NK-92 (cell line): ENCODE measurements around the gene TMPRSS9.

Experiments
- DNase-seq: peaks from one replicate; lab custom pipeline; 2025; ENCODE audit not compliant: unreplicated experiment; lab: John Stamatoyannopoulos, UW

The TMPRSS9 gene

DNA sequence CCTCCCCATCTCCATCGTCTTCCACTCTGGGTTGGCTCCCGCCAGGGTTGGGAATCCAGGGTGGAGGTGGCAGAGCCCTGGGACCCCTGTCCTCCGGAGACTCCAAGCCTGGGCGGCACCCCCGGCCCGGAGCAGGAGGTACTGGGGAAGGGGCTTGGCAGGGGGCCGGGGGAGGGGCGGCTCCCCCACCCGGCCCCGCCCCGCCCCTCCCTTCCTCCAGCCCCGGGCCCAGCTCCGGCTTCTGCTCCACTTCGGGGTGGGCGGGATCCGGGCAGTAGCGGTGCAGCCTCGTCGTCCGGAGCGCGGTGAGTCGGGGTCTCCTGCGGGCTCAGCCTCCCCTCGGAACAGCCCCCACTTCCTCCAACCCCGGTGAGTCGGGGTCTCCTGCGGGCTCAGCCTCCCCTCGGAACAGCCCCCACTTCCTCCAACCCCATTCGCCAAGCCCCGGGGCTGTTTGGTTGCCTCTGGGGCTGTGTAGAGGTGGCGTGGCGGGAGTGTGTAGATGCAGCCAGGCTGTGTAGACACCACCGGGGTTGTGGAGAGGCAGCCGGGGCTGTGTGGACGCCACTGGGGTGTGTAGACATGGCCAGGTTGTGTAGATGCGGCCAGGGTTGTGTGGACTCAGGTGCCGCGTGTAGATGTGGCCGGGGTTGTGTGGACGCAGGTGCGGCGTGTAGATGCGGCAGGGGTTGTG, at the start of gene TMPRSS9:
Gene TMPRSS9 (plus strand): TSS at position 274 of the 694 bp plus-strand sequence. CDS start 29,521 bp downstream, outside the sequence.
- DNase-seq = no peak

DNA sequence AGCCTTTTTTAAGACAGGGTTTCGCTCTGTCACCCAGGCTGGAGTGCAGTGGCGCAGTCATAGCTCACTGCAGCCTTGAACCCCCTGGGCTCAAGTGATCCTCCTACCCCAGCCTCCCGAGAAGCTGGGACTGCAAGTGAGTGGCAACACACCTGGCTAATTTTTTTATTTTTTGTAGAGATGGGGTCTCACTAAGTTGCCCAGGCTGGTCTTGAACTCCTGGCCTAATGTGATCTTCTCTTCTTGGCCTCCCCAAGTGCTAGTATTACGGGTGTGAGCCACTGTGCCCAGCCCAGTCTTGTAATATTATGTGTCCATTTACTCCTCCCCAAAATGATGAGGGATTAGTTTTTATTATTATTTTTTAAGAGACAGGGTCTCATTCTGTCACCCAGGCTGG, 49.0 kb upstream of the TMPRSS9 start:
- no peak for DNase-seq

DNA sequence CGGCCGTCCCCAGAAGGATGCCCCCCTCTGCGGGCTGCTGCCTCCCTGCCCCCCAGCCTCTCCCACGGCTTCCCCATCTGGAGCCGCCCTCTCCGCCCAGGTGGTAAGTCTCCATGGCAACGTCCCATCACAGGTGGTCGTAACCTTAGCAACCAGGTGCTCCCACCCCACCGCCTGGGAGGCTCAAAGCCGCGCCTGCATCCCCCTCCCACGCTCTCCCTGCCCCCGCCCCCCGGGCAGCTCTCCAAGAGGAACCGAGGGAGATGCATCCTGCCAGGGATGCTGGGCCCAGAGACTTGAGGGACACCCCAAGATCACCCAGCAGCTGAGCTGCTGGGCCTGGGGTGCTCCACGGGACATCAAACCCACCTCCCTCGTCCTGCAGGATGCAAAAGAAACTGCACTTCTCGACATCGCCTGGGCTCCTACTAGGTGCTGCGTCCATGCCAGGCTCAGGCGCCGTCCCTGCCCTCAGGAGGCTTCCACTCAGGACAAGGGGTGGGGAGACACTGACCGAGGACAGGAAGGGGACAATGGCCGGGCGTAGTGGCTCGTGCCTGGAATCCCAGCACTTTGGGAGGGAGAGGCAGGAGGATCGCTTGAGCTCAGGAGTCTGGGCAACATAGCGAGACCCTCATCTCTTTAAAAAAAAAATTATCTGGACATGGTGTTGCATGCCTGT, 47.1 kb upstream of the TMPRSS9 start:
- DNase-seq = no peak

DNA sequence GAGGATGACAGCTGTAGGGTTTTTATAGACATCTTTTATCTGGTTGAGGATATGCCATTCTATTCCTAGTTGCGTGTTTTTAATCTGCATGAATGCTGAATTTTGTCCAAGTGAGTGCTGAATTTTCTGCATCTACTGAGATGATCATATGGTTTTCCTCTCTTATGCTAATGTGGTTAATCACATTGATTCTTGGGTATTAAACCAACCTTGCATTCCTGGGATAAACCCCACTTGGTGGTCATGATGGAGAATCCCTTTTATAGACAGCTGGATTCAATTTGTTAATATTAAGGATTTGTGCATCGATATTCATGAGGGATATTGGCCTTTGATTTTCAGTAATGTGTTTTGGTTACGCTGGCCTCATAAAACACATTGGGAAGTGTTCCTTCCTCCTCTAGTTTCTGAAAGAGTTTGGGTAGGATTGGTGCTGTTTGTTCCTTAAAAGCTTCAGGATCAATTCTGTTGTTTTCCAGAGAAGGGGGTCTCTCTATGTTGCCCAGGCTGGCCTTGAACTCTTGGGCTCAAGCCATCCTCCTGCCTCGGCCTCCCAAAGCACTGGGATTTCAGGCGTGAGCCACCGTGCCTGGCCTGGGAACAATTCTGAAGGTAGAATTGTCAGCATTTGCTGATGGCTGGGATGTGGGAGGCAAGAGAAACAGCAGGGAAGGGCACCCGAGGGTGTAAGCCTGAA, 44.8 kb upstream of the TMPRSS9 start:
- no peak for DNase-seq

DNA sequence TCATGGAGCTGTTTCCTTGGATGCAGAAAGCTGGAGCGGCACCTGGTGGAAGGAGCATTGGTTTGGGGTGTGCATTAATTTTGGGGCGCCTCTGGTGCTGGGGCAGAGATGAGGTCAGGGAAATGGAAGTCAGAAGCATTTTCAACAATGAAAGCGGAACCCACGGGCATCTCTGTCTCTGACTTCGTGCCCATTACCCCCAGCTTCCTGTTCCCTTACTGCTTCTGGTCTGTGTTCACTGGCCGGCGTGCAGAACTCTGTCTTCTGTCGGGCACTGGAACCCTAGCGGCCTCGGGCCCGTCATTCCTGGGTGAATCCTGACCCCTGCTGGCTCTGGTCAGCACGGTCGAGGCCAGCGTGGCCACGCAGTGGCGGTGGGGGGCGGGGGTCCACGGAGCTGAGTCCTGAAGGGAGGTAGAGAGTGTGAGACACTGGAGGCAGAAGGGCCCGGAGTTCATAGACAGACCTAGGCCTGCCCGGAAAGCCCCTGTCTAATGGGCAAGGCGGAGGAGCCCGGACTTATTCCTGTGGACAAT, 44.2 kb upstream of the TMPRSS9 start:
- DNase-seq = no peak

DNA sequence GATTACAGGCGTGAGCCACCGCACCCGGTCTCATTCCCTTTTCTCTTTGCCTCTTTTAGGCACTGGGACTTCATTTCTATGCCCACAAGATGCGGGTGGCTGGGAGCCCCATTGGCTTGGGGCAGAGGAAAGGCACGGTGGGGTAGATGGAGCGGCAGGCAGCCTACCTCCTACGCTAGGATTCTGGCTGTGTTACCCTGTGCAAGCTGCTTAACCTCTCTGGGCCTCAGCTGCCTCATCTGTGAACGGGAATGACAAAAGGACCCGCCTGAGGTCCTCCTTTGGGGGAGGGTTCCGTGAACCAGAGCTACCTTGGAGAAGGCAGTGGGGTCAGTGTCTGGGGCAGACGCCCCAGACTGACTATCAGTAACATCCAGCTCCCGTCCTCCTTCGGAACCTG, 42.8 kb upstream of the TMPRSS9 start:
- DNase-seq = no peak

DNA sequence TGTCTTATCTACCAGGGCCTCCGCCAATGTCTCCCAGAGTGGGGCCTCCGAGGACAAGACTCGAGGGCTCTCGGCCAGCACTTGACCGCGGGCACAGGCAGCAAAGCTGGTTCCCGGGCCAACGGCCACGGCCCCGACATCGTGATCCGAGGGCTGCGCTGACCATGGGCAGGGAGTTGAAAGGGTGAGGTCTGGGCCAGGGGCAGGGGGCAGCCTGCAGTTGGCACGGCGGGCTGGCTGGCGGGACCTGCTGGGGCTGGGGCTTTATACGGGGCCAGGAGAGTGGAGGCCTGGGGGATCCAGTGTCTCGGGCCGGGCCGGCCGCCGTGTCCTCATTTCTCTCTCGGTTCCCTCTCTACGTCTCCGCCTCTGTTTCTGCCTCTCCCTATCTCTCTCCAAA, 42.3 kb upstream of the TMPRSS9 start:
- DNase-seq = no peak

DNA sequence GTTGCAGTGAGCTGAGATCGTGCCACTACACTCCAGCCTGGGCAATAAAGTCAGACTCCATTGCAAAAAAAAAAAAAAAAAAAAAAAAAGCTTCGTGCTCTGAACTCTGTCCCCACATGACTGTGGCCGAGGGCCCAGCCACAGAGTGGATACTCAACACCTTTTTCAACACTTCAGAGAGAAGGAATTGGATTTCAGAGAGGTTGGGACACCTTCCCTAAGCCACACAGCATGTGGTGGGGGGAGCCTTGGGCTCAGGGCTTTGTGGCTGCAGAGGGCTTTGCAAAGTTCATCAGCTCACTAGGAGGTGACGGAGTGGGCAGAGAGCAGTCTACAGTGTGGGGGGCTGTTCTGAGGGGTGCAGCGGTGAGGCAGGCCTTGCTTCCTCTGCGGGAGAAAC, 41.1 kb upstream of the TMPRSS9 start:
- no peak for DNase-seq

DNA sequence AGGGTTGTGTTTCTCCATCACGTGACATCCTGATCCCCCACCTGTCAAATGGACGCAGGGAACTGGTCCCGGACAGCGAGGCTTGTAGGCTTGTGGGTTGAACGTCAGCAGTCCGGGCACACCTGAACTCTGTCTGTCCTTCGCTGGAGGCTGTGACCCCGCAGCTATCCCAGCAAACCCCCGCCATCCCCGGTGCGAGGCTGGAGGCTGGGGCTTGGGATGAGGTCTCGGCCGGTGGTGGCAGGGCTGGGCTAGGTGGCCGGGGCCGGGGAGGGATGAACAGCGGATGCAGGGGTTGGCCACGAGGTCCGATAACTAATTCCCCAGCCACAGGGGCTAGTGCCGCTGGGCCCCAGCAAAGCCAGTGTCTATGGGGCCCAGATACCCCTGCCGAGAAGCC, 40.5 kb upstream of the TMPRSS9 start:
- no peak for DNase-seq

DNA sequence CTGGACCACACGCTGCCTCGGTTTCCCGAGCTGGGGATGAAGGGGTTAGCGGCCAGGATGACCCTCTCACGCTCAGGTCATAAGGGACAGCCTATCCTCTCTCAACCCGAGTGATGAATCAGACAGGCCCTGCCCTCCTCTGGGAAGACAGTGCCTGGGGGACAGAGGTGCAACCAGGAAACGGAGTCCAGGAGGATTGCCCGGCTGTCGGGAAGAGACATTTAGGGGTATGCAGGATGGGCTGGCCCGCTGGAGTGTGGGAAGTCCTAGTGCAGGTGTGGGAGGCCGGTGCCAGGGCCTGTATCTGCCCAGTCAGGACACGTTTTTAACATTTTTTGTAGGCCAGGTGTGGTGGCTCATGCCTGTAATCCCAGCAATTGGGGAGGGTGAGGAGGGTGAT, 40.0 kb upstream of the TMPRSS9 start:
- DNase-seq = no peak

DNA sequence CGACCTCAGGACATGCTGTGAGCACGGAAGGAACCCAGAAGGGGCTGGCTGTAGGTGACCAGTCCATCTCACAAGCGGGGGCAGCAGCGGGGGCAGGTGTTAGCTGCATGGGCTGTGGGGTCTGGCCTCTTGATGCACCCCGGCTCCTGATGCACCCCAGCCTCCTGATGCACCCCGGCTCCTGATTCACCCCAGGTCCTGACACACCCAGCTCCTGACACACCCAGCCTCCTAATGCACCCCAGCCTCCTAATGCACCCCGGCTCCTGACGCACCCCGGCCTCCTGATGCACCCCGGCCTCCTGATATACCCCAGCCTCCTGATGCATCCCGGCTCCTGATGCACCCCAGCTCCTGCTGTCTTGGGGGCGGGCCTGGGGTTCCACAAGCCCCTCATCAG, 39.1 kb upstream of the TMPRSS9 start:
- DNase-seq = no peak

DNA sequence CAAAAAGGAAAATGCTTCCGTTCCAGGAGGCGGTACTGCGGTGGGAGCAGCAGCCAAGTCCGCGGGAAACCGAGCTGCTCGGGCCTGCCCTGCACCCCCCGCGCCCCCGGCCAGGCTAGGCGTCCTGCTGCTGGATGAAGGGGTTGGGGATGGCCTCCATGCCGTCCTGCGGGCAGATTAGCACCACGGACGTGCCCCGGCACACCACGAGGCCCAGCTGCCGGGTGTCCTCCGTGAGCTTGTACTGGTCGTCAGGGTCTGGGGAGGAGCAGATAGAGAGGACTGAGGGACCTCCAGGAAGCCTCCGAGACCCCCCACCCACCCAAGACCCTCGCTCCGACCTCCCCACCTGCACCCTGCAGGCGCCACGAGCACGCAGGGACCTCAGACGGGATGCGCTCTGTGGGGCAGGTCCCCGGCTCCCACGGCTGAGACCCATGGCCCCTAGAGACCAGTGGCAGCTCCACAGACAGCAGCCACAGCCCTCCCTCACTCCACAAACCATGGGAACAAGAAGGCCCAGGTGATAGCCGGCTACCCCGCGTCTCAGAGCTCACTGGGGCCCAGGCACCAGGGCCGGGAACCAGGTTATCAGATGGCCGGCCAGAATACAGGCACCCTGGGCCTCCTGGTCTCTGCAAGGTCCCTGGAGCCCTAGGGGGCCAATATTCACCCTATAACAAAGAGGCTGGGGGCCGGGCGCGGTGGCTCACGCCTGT, 38.3 kb upstream of the TMPRSS9 start:
- no peak for DNase-seq

DNA sequence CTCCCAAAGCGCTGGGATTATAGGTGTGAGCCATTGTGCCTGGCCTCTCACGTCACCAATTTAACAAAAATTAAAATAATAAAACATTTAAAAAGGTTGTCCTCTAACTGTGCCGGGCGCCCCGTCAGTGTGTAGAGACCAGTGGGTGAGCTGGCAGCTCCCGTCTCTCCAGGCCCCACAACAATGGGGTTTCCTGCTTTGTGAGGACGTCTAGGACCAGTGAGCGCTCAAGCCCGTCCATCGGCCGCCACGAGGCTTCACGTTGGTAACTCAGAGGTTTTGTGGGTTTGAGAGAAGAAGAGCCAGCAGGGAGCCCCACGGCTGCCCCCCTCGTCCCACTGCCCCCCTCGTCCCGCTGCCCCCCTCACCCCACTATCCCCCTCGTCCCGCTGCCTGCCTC, 36.4 kb upstream of the TMPRSS9 start:
- DNase-seq = no peak

DNA sequence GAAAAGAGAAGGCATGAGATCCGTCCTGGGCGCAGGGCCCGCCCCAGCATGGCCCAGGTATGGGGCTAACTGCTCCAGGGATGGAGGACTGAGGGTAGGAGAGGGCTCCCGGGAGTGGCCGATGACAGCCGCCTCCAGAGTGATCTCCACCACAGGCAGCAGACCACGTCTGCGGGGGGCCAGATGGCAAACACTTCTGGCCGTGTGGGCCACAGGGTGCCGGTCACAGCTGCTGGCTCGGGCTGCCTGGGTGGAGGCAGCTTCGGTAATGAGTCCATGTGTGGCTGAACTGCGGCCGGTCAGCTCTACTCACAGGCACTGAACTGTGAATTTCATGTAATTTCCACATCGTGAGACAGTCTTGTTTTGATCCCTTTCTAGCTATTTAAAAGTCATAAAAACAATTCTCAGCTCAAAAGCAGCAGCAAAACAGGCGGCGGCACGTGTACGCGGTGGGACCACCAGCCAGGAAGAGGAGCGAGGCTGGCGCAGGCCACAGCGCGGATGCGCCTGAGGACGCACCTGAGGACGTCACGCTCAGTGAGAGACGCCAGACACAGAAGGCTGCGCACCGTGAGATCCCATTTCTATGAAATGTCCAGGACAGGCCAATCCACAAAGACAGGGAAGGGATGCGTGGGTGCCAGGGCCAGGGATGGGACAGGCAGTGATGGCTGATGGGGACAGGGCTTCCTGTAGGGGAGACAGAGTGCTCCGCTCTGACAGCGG, 35.7 kb upstream of the TMPRSS9 start:
- DNase-seq = no peak

DNA sequence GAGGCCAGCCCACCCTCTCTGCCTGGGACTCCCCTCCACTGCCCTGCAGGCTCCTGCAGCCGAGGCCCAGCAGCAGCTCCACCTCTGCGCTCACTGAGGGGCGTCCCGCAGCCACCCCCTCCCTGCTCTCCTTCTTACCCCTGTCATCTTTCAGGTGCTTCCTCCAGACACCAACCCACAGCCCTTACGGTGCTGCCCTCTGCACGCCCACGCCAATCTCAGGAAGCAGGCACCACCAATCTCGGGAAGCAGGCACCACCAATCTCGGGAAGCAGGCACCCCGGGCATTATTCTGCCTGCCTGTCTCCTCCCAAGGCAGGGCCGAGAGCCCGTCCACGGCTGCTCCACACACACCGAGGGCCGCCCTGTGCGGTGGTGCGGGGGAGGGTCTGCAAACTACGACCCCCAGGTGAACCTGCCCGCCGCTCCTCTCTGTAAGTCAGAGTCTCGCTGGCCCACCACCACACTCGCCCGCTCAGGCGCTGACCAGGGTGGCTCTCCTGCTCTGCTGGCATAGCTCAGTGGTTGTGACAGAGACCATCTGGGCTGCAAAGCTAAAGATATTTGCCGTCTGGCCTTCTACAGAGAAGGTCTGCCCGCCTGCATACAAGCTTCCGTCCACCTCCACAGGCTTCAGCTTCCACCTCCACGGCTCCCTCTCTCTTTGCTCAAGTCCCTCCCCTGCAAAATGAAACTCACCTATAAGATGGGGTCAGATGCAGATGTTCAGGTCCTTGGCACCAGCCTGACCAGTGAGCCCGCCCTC, 34.6 kb upstream of the TMPRSS9 start:
- DNase-seq = no peak

DNA sequence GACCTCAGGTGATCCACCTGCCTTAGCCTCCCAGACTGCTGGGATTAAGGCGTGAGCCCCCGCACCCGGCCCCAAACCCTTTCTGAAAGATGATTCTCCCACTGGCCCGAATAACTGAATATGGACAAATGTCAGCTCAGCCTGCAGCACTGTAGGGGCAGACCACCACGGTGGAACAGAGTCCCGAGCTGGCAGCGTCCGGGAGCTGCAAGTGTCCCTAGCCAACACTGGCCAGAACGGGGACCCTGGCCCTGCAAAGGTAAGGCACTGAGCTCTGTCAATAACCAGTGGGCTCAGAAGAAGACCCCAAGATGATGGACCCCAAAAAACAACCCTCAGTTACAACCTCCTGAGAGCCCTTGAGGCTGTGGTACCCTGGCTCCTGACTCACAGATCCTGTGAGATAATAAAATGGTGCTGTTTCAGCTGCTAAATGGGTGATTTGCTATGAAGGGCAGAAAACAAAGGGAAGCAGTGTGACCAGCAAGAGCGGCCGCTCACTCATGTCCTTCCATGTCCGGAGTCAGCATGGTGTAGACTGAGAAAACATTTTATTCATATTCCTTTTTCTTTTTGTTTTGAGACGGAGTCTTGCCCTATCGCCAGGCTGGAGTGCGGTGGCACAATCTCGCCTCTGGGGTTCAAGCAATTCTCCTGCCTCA, 33.2 kb upstream of the TMPRSS9 start:
- no peak for DNase-seq

DNA sequence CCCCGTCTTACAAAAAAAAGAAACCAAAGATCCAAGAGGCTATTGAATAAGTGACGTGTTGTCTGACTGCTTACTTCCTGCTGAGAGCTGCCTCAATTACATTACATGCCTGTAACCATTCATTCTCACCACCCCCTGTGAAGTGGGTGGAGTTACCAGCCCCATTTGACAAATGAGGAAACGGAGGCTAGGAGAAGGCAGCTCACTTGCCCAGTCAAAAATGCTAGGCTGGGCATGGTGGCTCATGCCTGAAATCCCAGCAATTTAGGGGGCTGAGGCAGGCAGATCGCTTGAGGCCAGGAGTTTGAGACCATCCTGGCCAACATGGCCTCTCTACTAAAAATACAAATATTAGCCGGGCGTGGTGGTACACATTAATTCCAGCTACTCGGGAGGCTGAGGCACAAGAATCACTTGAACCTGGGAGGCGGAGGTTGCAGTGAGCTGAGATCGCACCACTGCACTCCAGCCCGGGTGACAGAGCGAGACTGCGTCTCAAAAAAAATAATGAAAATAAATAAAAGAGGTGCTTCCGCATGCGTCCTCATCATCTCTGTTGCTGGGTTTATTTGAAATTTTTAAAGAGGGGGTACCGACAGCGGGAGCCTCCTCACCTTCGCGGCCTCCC, 32.2 kb upstream of the TMPRSS9 start:
- no peak for DNase-seq

DNA sequence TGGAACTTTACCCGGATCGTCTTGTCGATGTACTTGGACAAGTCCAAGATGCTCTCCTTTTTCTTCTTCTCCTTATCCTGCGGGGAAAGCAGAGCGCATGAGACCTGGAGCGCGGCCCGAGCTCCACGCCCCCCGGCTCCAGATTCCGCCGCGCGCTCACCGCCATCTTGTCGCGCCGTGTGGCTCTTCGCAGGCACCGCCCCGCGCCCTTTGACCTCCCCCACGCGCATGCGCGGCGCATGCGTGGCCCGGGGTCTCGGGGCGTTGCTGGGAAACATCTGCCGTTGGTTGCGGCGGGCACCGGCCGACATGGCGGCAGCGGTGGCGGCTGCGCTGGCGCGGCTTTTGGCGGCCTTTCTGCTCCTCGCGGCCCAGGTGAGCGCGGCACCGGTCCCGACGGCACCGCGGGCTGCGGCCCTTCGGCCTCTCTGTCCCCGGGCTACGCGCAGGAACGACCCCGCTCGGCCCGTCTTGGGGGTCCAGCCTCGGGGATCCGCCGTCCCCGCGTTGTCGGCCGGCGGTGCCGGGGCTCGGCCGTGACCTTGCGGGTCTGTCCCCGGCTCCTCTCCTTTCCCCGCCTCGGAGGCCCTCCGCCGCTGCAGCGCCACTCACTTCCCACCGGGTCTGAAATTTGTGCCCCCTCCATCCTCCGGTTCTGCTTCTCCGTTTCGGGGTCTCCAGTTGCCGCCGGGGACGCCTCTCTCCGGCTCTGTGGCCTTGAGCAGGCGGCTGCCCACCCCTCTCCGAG, 31.5 kb upstream of the TMPRSS9 start, which contains the start of the genes LSM7 and SPPL2B:
Gene LSM7 (minus strand): TSS at position 186 of the 748 bp plus-strand sequence. CDS start 20 bp downstream, at position 166.
Gene SPPL2B (plus strand): TSS at position 284 of the 748 bp plus-strand sequence. CDS start 26 bp downstream, at position 310.
- peak; percentile 58 for DNase-seq
